Stomach (tissue), 9 donors: Measurements from ENCODE around the gene CFAP77. TPM values are rescaled to one million over a fixed set of nuclear protein-coding genes. Genes with fewer than 3 reads are reported as not detected.

Experiments
- DNase-seq, 2 donors: peaks; one replicate each; pipeline versions ENCODE4 v3.0.0 to v3.0.0-alpha.2; 2013 to 2019
- H3K27ac ChIP-seq, 5 donors: fragments of 200-600 bp in 4 of 5; sonication (generic) in 4 of 5; one replicate each; pipeline ENCODE4 v1.5.1; 2013 to 2019; ENCODE audit warnings: mild to moderate bottlenecking in 1 of 5, moderate library complexity in 1 of 5
- H3K27me3 ChIP-seq, 3 donors: fragments of 200-600 bp; sonication (generic); one replicate each; pipeline ENCODE4 v1.5.1; 2017 to 2019; ENCODE audit warnings: mixed run types in 1 of 3
- H3K36me3 ChIP-seq, 4 donors: fragments of 200-600 bp; sonication (generic); 1 replicate in 3 of 4; 2 replicates in 1 of 4; pipeline ENCODE4 v1.5.1; 2016 to 2019
- H3K4me1 ChIP-seq, 4 donors: fragments of 200-600 bp; sonication (generic); one replicate each; pipeline ENCODE4 v1.5.1; 2016 to 2019
- H3K4me3 ChIP-seq, 4 donors: fragments of 200-600 bp; sonication (generic) in 3 of 4; one replicate each; pipeline ENCODE4 v1.5.1; 2016 to 2019; ENCODE audit warnings: mild to moderate bottlenecking in 1 of 4
- H3K9me3 ChIP-seq, 4 donors: fragments of 200-600 bp; sonication (generic); one replicate each; pipeline ENCODE4 v1.5.1; 2016 to 2019
- CTCF ChIP-seq, 7 experiments: fragments of 450-650 bp in 4 of 7; fragments of 200-600 bp in 3 of 7; sonication (generic) in 3 of 7; IDR thresholded peaks; one replicate each; pipeline ENCODE4 v1.5.1; 2016 to 2019; ENCODE audit warnings: antibody characterized with exemption in 7 of 7, control low read depth in 2 of 7, mild to moderate bottlenecking in 1 of 7
- EP300 ChIP-seq: sonication (generic); formaldehyde crosslinking; IDR thresholded peaks from one replicate; pipeline ENCODE4 v1.6.1; 2017; ENCODE audit warnings: antibody characterized with exemption
- POLR2A ChIP-seq, 4 donors: fragments of 450-650 bp; IDR thresholded peaks; one replicate each; pipeline ENCODE4 v1.6.1; 2016; ENCODE audit warnings: antibody characterized with exemption in 4 of 4, control low read depth in 2 of 4, mild to moderate bottlenecking in 1 of 4, moderate library complexity in 1 of 4
- POLR2AphosphoS5 ChIP-seq, 3 donors: sonication (generic); formaldehyde crosslinking; IDR thresholded peaks; one replicate each; pipeline ENCODE4 v1.6.1; 2016; ENCODE audit warnings: antibody characterized with exemption in 3 of 3
- WGBS, 5 donors: extraction: QIAGEN DNeasy Blood & Tissue Kit in 3 of 5; methylation state at CpG; one replicate each; pipeline versions ENCODE4 v1.1.5 to v1.1.7; 2013 to 2018; 5-methylcytosine and 5-hydroxymethylcytosine counted together
- intact Hi-C: fragments of 100-400 bp; cut with DNase I; formaldehyde crosslinking; loops from one replicate; pipeline ENCODE4 v1.15.1; 2023; ENCODE audit warnings: low total_unique reads
- polyA plus RNA-seq, 3 donors: library from polyadenylated mRNA; stranded (reverse); fragments of 200-250 nt; gene quantifications; one replicate each; pipeline ENCODE4 v1.2.3, GENCODE V29; 2013
- total RNA-seq, 5 donors: library from RNA; depleted of rRNA; stranded (reverse); fragments of >200 nt; gene quantifications; one replicate each; pipeline versions ENCODE4 v1.1.0 to v1.2.3, GENCODE V29; 2014 to 2016
- donor health status: healthy with polysubstance abuse.
- donor health status: Bipolar disorder and iron deficiency.
- donor health status: healthy.

CFAP77 gene
- total and polyA plus RNA-seq, 8 donors: not detected

- no peak overlapping the region for H3K27ac ChIP-seq
- no peak for TF ChIP-seq POLR2A (IDR thresholded peaks at IDR 0.05)
- no peak for TF ChIP-seq EP300
- TF ChIP-seq POLR2AphosphoS5 (IDR thresholded peaks at IDR 0.05): no peak
- no peak for TF ChIP-seq CTCF (IDR thresholded peaks at IDR 0.05)
- H3K36me3 ChIP-seq: no peaks in the 10 kb centered on the region
- intact Hi-C loops: no loop called here
- no peak for DNase-seq
- no peak overlapping the region for H3K4me3 ChIP-seq
- 41 to 48% (median 46%) methylated on average over 7 of the region's 7 CpGs for WGBS, 5 donors
- H3K4me1 ChIP-seq: peaks cover 15 to 22% (median 18%) of the 10 kb centered on the region in 4 donors
- no peaks in the 10 kb centered on the region for H3K9me3 ChIP-seq
- peaks cover 0 to 99% (median 73%) of the 10 kb centered on the region in 3 donors for H3K27me3 ChIP-seq
Observed at GRCh38 chr9:132414731-132415130, 4.7 kb downstream of the CFAP77 start.

- TF ChIP-seq POLR2AphosphoS5 (IDR thresholded peaks at IDR 0.05) (no peak), POLR2A (IDR thresholded peaks at IDR 0.05) (no peak), CTCF (IDR thresholded peaks at IDR 0.05) (no peak), EP300 (no peak)
- H3K36me3 ChIP-seq: no peaks in the 10 kb centered on the region
- H3K27ac ChIP-seq: no peak overlapping the region
- WGBS, 5 donors: 22 to 36% (median 31%) methylated on average over 12 of the region's 12 CpGs
- intact Hi-C loops: no loop called here
- H3K9me3 ChIP-seq: no peaks in the 10 kb centered on the region
- peaks cover 12 to 17% (median 14%) of the 10 kb centered on the region in 4 donors for H3K4me1 ChIP-seq
- H3K27me3 ChIP-seq: peaks cover 0 to 99% (median 69%) of the 10 kb centered on the region in 3 donors
- no peak overlapping the region for H3K4me3 ChIP-seq
- no peak for DNase-seq
Observed at GRCh38 chr9:132415181-132415580, 5.2 kb downstream of the CFAP77 start.

GRCh38 chr9:132418726-132419363 is 8.8 kb downstream of the CFAP77 start:
- no peak for TF ChIP-seq CTCF (IDR thresholded peaks at IDR 0.05)
- no peak for TF ChIP-seq EP300
- TF ChIP-seq POLR2AphosphoS5 (IDR thresholded peaks at IDR 0.05): no peak
- no peak for TF ChIP-seq POLR2A (IDR thresholded peaks at IDR 0.05)
- no peaks in the 10 kb centered on the region for H3K9me3 ChIP-seq
- no peak overlapping the region for H3K27ac ChIP-seq
- no peak for DNase-seq
- H3K27me3 ChIP-seq: peaks cover 0 to 90% (median 56%) of the 10 kb centered on the region in 3 donors
- intact Hi-C loops: no loop called here
- H3K4me1 ChIP-seq: no peaks in the 10 kb centered on the region
- WGBS, 5 donors: 33 to 49% (median 40%) methylated on average over 5 of the region's 5 CpGs
- H3K4me3 ChIP-seq: no peak overlapping the region
- no peaks in the 10 kb centered on the region for H3K36me3 ChIP-seq

GRCh38 chr9:132422574-132422973 is 12.6 kb downstream of the CFAP77 start:
- 34 to 55% (median 43%) methylated on average over 5 of the region's 5 CpGs for WGBS, 5 donors
- no peaks in the 10 kb centered on the region for H3K4me1 ChIP-seq
- intact Hi-C loops: no loop called here
- DNase-seq: no peak
- no peaks in the 10 kb centered on the region for H3K9me3 ChIP-seq
- H3K4me3 ChIP-seq: no peak overlapping the region
- peaks cover 0 to 90% (median 64%) of the 10 kb centered on the region in 3 donors for H3K27me3 ChIP-seq
- no peaks in the 10 kb centered on the region for H3K36me3 ChIP-seq
- TF ChIP-seq POLR2AphosphoS5 (IDR thresholded peaks at IDR 0.05): no peak
- TF ChIP-seq POLR2A (IDR thresholded peaks at IDR 0.05): no peak
- no peak for TF ChIP-seq EP300
- TF ChIP-seq CTCF (IDR thresholded peaks at IDR 0.05): no peak
- H3K27ac ChIP-seq: no peak overlapping the region
